CD4-positive, alpha-beta T cell (primary cell): ENCODE results near the gene C9. TPM values are rescaled to one million over a fixed set of nuclear protein-coding genes. Genes with fewer than 3 reads are reported as not detected.

Experiments used
- ATAC-seq: fragments of 200-7000 bp; cut with Tn5 transposase; one replicate; pipeline ENCODE4 v1.10.0; 2022; ENCODE audit warnings: mild to moderate bottlenecking; ENCODE audit not compliant: poor library complexity
- CTCF ChIA-PET: fragments of 350-600 bp; sonication (Branson Sonifier 250); formaldehyde crosslinking; loops from one replicate; lab custom pipeline; 2021; ENCODE audit warnings: antibody characterized with exemption, inconsistent platforms; lab: Charles Lee
- POLR2A ChIA-PET: fragments of 350-600 bp; sonication (Branson Sonifier 250); formaldehyde crosslinking; loops from one replicate; lab custom pipeline; 2021; ENCODE audit warnings: antibody characterized with exemption, inconsistent platforms; lab: Charles Lee
- DNase-seq, 14 experiments: peaks; one replicate each; pipeline ENCODE4 v3.0.0-alpha.2; 2013 to 2020; ENCODE audit warnings: mixed read lengths in 2 of 14
- H3K27ac ChIP-seq, 2 donors: one replicate each; pipeline versions ENCODE4 v1.5.1 to v1.7.0; 2013; ENCODE audit warnings: low read length in 2 of 2, low read depth in 1 of 2, mild to moderate bottlenecking in 1 of 2
- H3K27me3 ChIP-seq, 2 experiments: 1 replicate in 1 of 2; 2 replicates in 1 of 2; pipeline versions ENCODE4 v1.6.1 to v1.7.0; 2013; ENCODE audit warnings: low read length in 2 of 2, control low read depth in 1 of 2, mild to moderate bottlenecking in 1 of 2, moderate library complexity in 1 of 2; ENCODE audit not compliant: insufficient read depth in 2 of 2, control insufficient read depth in 1 of 2
- H3K36me3 ChIP-seq: one replicate; pipeline ENCODE4 v1.6.1; 2013; ENCODE audit warnings: low read length, control low read depth; ENCODE audit not compliant: insufficient read depth
- H3K4me1 ChIP-seq: one replicate; pipeline ENCODE4 v1.6.1; 2013; ENCODE audit warnings: low read length, control low read depth; ENCODE audit not compliant: insufficient read depth
- H3K4me3 ChIP-seq: one replicate; pipeline ENCODE4 v1.5.1; 2013; ENCODE audit warnings: mild to moderate bottlenecking, low read length, moderate library complexity
- H3K9me3 ChIP-seq, 2 experiments: 1 replicate in 1 of 2; 2 replicates in 1 of 2; pipeline versions ENCODE4 v1.6.1 to v1.7.0; 2013; ENCODE audit warnings: low read length in 2 of 2, mild to moderate bottlenecking in 2 of 2, control low read depth in 1 of 2, moderate library complexity in 1 of 2; ENCODE audit not compliant: control insufficient read depth in 1 of 2, insufficient read depth in 1 of 2
- H3K27ac Mint-ChIP-seq: one replicate; pipeline ENCODE4 v1.8.0; 2020; ENCODE audit warnings: mixed read lengths
- H3K27me3 Mint-ChIP-seq: one replicate; pipeline ENCODE4 v1.8.0; 2021; ENCODE audit warnings: mixed read lengths
- H3K36me3 Mint-ChIP-seq: one replicate; pipeline ENCODE4 v1.8.0; 2021; ENCODE audit warnings: low read depth, mixed read lengths
- H3K4me1 Mint-ChIP-seq: one replicate; pipeline ENCODE4 v1.8.0; 2021; ENCODE audit warnings: low read depth, mixed read lengths
- H3K4me3 Mint-ChIP-seq: one replicate; pipeline ENCODE4 v1.8.0; 2020; ENCODE audit warnings: mild to moderate bottlenecking, mixed read lengths
- H3K9me3 Mint-ChIP-seq: one replicate; pipeline ENCODE4 v1.8.0; 2020; ENCODE audit warnings: mixed read lengths
- intact Hi-C, 2 experiments: fragments of 100-400 bp; cut with DNase I in 1 of 2; cut with micrococcal nuclease in 1 of 2; formaldehyde crosslinking; loops; one replicate each; pipeline versions ENCODE4 v1.15.1 to v1.9.0; 2023 to 2025; cut with DNase I, micrococcal nuclease
- total RNA-seq, 174 experiments: library from RNA in 2 of 174; stranded (reverse) in 2 of 174; gene quantifications; one replicate each; pipeline ENCODE4 v1.2.3 and lab custom pipeline; 2021 to 2026
- TF ChIP-seq, protein P1 (sequence below): fragments of 200-600 bp; IDR thresholded peaks from one replicate; pipeline ENCODE4 v1.8.0; 2022; ENCODE audit warnings: antibody characterized with exemption, mild to moderate bottlenecking

Gene C9
- total RNA-seq, 2 experiments from 2014 or later = not detected

DNA sequence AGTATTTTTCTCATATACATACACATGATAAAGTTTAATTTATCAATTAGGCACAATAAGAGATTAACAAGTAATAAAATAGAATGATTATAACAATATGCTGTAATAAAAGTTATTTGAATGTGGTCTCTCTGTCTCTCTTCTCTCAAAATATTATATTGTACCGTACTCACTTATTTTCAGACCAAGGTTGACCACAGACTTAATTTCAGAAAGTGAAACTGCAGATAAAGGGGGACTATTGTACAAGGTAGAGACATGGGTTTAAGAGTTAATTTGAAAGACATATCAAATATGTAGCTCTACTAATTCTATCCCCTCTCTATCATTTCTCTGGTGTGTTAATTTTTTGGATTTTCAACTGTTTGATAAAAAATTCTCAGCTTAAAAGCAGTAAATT, 20.0 kb upstream of the C9 start:
- TF ChIP-seq, protein P1, sequence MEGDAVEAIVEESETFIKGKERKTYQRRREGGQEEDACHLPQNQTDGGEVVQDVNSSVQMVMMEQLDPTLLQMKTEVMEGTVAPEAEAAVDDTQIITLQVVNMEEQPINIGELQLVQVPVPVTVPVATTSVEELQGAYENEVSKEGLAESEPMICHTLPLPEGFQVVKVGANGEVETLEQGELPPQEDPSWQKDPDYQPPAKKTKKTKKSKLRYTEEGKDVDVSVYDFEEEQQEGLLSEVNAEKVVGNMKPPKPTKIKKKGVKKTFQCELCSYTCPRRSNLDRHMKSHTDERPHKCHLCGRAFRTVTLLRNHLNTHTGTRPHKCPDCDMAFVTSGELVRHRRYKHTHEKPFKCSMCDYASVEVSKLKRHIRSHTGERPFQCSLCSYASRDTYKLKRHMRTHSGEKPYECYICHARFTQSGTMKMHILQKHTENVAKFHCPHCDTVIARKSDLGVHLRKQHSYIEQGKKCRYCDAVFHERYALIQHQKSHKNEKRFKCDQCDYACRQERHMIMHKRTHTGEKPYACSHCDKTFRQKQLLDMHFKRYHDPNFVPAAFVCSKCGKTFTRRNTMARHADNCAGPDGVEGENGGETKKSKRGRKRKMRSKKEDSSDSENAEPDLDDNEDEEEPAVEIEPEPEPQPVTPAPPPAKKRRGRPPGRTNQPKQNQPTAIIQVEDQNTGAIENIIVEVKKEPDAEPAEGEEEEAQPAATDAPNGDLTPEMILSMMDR = no peak
- H3K4me3 ChIP-seq = no peak overlapping the region
- H3K27ac ChIP-seq = no peak overlapping the region
- H3K4me1 ChIP-seq = no peaks in the 10 kb centered on the region
- CTCF ChIA-PET = interaction anchor here (1.6 kb wide), 1 partner anchor 8 kb away, joined by 6 read pairs; no protein-coding TSS in a partner anchor
- Mint-ChIP-seq H3K4me1 (no peaks in the 10 kb centered on the region), H3K9me3 (no peaks in the 10 kb centered on the region), H3K27me3 (peaks cover 8% of the 10 kb centered on the region), H3K36me3 (no peaks in the 10 kb centered on the region), H3K4me3 (no peak overlapping the region), H3K27ac (no peak overlapping the region)
- no peaks in the 10 kb centered on the region for H3K9me3 ChIP-seq
- intact Hi-C loops = no loop called here
- H3K36me3 ChIP-seq = no peaks in the 10 kb centered on the region
- peaks cover 0 to 2% of the 10 kb centered on the region in 2 experiments for H3K27me3 ChIP-seq
- POLR2A ChIA-PET = no interaction called here
- ATAC-seq (no peak), DNase-seq (no peak)

DNA sequence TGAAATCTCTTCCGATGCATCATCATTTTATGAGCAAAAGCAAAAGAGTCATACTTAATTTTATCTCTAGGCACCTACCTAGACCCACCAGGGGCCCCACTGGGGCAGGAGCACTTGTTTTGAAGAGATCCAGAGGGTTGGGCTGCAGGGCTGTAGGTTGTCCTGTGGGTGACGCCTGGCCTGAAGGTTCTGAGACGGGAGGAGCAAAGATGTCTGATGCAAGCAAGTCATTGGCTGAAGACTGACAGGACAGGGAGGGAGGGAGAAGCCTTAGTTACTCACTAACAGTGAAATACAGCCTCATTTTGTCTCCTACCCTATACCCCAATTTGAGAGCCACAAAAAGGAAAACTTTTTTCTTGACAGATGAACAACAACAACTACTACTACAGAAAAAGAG, 17.1 kb upstream of the C9 start:
- intact Hi-C loops = no loop called here
- CTCF ChIA-PET = no interaction called here

GRCh38 chr5:39379693-39380092, 15.4 kb upstream of the C9 start:
- Mint-ChIP-seq H3K27me3 (peaks cover 13% of the 10 kb centered on the region), H3K4me3 (no peak overlapping the region), H3K9me3 (no peaks in the 10 kb centered on the region), H3K27ac (no peak overlapping the region), H3K4me1 (no peaks in the 10 kb centered on the region), H3K36me3 (no peaks in the 10 kb centered on the region)
- H3K27me3 ChIP-seq = peaks cover 0 to 2% of the 10 kb centered on the region in 2 experiments
- CTCF ChIA-PET = no interaction called here
- H3K4me3 ChIP-seq = no peak overlapping the region
- intact Hi-C loops = loop anchor here in 1 of 2 experiments (10.0 kb wide), 1 partner anchor 165 kb away; the partner anchor contains the start of gene FYB1
- POLR2A ChIA-PET = interaction anchor here (1.1 kb wide), 1 partner anchor 232 kb away, joined by 4 read pairs; no protein-coding TSS in a partner anchor
- DNase-seq (no peak), ATAC-seq (no peak)
- TF ChIP-seq, protein P1 = no peak
- H3K4me1 ChIP-seq = no peaks in the 10 kb centered on the region
- H3K36me3 ChIP-seq = no peaks in the 10 kb centered on the region
- H3K27ac ChIP-seq = no peak overlapping the region
- no peaks in the 10 kb centered on the region for H3K9me3 ChIP-seq

More for the DNA sequence above, 17.1 kb upstream of the C9 start:
- no peaks in the 10 kb centered on the region for H3K36me3 Mint-ChIP-seq
- Histone ChIP-seq H3K9me3 (no peaks in the 10 kb centered on the region), H3K27me3 (peaks cover 0 to 2% of the 10 kb centered on the region in 2 experiments), H3K4me3 (no peak overlapping the region), H3K36me3 (no peaks in the 10 kb centered on the region), H3K4me1 (no peaks in the 10 kb centered on the region), H3K27ac (no peak overlapping the region)
- no peak overlapping the region for H3K4me3 Mint-ChIP-seq
- H3K9me3 Mint-ChIP-seq = no peaks in the 10 kb centered on the region
- POLR2A ChIA-PET = no interaction called here
- no peak for DNase-seq
- TF ChIP-seq, protein P1 = no peak
- ATAC-seq = no peak
- H3K27me3 Mint-ChIP-seq = peaks cover 13% of the 10 kb centered on the region
- H3K27ac Mint-ChIP-seq = no peak overlapping the region
- no peaks in the 10 kb centered on the region for H3K4me1 Mint-ChIP-seq
